Right ventricle myocardium inferior (tissue), 1 donor: Measurements from ENCODE around the gene KRTAP2-1. TPM values are rescaled to one million over a fixed set of nuclear protein-coding genes. Genes with fewer than 3 reads are reported as not detected.
"Not testable (repeated sequence)": the region's sequence is repeated elsewhere in the genome, so short reads cannot be mapped to it uniquely, and the experiment has no call there.

Experiments used
- ATAC-seq: fragments of 200-7000 bp; cut with Tn5 transposase; one replicate; pipeline ENCODE4 v1.9.1; 2020; ENCODE audit warnings: mild to moderate bottlenecking, moderate library complexity
- DNase-seq: peaks from one replicate; pipeline ENCODE4 v3.0.0; 2021; ENCODE audit errors: missing footprints
- intact Hi-C: fragments of 100-400 bp; cut with DNase I; formaldehyde crosslinking; loops from one replicate; pipeline ENCODE4 v1.11.0; 2022
- total RNA-seq: library from RNA; stranded (reverse); fragmentation: NEBNext Ultra II Directional; extraction: Animal tissue kit (Norgen Biotek cat#: 25700); gene quantifications from one replicate; pipeline ENCODE4 v1.2.1, GENCODE V29; 2021
- donor health status: DM: no; HTN: yes; CAD: no; lungs with severe emphysema.

Gene KRTAP2-1
- total RNA-seq, 1 donor from 2014 or later, result not detected

DNA sequence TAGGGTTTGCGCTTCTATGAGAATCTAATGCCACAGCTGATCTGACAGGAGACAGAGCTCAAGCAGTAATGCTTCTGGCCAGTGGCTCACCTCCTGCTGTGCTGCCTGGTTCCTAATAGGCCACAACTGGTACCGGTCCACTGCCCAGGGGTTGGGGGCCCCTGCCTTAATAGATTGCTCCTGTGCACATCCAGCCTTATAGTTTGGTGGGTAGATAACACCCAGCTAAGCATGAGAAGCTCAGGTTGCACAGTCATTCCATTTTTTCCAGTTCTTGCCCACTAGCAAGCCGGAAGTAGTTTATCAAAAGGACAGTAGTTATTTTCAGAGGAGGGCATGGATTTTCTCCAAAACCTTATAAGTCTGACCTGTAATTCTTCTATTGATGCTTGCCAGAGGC, 27.7 kb downstream of the KRTAP2-1 start:
- intact Hi-C loops, result no loop called here
- no peak for DNase-seq
- ATAC-seq, result no peak

DNA sequence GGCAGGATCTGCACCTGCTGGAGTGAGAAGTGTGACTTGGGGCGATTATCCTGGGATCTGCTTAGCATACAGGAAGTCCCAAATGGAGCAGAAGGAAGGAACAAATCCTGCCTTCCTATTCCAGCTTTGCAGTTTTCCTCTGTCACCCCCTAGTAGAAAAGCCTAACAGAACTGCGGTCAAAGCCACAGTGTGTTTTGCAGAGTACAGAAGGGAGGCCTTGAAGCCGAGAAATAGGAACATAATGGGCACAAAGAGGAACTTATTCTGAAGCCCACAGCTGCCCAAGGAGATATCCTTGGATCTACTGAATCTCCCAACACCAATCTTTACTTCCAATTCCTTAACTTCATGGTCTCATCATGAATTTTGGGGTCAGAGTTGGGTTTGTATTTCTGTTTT, 28.6 kb downstream of the KRTAP2-1 start:
- DNase-seq (no peak), ATAC-seq (no peak)
- intact Hi-C loops, result no loop called here

DNA sequence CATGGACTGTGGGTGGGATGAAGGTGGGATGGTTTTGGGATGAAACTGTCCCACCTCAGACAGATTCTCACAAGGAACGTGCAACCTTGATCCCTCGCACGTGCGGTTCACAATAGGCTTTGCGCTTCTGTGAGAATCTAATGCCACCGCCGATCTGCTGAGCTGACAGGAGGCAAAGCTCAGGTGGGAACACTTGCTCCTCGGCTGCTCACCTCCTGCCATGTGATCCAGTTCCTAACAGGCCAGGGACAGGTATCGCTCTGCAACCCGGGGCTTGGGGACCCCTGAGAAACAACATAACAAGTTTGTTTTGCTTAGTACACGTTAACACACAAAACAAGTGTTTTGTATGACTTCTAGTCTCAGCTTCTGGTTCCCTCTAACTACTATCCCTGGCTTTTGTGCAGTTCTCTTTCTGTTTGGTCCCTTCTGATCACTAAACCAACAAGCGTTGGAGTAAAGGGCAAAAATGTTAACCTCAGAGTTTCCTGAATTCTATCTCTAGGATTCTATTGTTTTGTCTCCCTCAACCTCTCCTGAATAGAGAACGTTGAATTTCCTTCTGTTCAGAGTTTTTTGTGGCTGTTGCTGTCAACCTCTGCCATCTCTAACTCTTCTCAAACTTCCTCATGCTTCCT, 30.4 kb downstream of the KRTAP2-1 start:
- DNase-seq (no peak), ATAC-seq (no peak)
- intact Hi-C loops, result no loop called here

DNA sequence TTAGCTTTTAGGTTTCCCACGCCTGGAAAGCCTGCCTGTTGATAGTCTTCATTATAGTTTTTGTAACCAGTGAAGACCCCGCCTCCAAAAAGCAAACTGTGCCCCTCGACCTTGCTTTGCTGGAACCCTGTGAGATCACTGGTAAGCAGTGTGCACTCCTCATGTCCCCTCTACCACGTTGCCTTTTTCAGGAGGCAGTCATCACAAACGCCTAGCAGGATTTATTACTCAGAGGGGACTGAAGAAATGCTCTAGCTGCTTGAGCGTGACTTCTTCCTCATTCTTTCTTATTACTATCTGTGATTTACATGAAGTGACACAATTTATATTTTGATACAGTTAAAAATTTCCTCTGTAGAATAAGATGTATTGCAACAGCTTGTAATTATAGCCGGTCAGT, 31.7 kb downstream of the KRTAP2-1 start:
- intact Hi-C loops, result no loop called here
- DNase-seq, result no peak
- no peak for ATAC-seq

DNA sequence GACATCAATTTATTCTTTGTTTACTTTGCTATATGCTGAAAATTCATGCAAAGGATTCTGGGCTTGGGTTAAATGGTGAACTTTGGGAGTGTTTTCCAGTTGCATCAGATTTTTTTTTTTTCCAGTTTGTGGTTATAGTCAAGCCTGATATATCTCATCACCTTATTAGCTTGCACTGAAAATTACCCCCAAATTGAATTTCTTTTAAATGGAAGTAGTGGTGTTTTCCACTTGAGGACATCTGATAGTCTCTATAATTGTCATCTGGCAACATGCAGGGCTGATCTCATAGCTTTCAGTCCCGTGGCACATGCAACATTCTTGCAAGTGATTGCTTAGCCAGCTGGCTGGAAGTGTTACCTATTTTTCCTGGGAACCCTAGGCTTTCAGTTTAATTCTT, 33.5 kb downstream of the KRTAP2-1 start:
- intact Hi-C loops, result no loop called here
- ATAC-seq (no peak), DNase-seq (no peak)

DNA sequence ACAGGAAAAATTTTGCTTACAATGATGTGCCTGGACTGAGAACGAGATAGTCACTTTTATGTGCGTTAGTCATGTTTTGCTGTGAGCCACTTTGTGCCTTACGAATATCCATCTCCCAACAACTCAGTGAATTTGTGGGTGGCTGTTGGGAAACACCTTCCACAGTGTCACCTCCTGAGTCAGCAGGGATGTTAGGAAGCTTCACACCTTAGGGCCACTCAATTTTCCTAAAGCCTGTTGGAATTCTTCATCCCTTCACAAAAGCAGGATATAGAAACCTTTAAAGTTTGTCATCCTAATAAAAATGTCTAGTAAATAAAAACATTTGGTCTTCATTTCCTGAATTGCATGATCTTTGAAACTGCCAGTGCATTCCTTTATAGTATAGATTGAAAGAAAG, 33.9 kb downstream of the KRTAP2-1 start:
- DNase-seq (no peak), ATAC-seq (no peak)
- intact Hi-C loops, result no loop called here

DNA sequence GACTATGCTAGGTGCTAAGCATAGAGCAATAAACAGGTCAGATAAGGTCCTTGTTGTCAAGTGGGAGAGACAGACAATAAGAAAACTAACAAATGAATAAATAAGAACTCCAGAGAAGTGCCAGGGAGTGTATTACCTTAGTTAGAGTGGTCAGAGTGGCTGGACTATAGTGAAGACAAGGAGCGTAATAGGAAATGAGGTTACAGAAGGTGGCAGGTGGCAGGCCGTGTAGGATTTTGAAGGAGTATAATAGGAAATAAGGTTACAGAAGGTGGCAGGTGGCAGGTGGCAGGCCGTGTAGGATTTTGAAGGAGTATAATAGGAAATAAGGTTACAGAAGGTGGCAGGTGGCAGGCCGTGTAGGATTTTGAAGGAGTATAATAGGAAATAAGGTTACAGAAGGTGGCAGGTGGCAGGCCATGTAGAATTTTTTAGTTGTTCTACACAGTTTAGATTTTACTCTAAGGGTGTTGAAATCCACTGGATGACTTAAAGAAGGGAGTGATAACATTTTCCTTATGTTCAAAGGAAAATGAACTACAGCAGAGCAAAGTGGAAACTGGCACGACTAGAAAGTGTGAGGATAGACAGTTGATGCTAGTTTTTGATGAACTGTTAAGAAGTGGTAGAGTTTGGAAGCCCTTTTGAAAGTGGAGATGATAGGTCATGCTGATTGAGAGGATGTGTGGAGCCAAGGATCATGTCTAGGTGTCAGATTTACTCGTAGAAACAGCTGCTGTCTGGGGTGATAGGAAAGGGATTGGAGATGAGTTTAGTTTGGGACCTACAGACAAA, 34.6 kb downstream of the KRTAP2-1 start:
- no peak for DNase-seq
- intact Hi-C loops, result no loop called here
- no peak for ATAC-seq

DNA sequence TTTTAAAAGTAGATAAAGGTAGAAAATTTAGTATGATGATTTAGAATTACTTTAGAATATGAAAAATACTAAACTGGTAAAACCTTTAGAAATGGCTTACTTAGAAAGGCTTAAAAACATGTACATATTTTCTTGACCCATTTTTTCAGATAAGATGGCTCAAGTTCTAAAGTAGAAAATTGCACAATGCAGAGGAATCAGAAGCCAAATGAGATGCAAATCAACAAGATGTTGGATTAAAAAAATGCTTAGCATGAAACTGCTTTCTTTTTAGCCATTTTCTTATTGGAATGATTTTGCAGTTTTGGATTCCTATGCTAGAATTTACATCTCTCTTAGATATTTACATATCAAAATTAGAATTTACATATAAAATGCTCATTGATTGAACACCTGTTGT, 36.7 kb downstream of the KRTAP2-1 start:
- ATAC-seq, result no peak
- intact Hi-C loops, result no loop called here
- no peak for DNase-seq

DNA sequence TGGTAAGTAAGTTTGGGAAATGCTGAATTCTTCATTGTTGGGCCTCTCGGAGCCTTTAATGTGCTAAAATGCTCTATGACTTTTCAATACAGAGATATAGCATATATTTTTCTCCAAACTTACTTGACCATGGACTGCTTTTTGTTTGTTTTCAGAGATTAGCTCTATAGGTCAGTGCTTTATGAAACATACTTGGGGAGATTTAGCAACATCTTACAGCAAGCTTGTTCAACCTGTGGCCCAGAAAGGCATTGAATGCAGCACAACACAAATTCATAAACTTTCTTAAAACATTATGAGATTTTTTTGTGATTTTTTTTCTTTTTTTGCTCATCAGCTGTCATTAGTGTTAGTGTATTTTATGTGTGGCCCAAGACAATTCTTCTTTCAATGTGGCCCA, 37.2 kb downstream of the KRTAP2-1 start:
- no peak for DNase-seq
- intact Hi-C loops, result no loop called here
- no peak for ATAC-seq

DNA sequence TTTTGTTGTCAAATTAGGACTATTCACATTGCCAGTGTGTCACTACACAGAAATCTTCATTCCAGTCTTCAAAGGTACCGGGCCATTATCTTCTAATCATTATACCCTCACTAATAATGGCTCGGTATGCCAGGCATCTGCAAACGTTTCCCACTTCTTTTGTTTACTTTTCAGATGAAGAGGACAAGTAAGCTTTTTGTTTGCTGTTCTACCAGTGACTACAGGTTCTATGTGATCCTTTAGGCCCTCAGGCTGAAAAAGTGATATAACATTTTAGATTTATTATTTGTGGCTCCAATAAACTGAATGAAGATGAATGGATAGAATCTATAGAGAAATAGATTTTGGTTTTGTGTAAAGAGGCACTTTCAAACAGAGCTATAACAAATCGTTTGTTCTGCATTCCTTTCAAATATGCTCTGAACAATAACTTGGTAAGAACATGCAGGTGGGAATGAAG, 37.8 kb downstream of the KRTAP2-1 start:
- intact Hi-C loops, result no loop called here
- ATAC-seq (no peak), DNase-seq (no peak)

DNA sequence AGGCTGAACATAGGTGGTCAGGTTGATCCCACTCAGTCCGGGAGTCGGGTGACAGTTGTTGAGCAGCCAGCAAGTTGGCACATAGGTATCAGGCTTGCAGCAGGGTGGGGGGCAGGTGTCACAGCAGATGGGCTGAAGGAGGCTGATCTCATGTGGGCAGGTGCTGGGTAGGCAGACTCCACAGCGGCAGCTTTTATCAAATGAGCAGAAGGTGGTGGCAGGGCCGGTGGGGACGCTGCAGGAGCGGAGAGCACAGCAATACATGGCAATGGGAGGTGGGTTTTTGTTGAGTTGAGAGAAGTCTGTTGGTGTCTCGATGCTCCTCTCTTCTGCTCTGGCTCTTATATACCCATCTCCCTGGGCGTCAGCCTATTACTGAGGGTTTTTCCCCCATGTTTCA, 38.3 kb downstream of the KRTAP2-1 start, which contains the start of gene KRTAP3-1:
Gene KRTAP3-1 (minus strand): TSS at position 318 of the 400 bp plus-strand sequence. CDS start 54 bp downstream, at position 264.
- intact Hi-C loops, result no loop called here
- DNase-seq, result no peak
- no peak for ATAC-seq

DNA sequence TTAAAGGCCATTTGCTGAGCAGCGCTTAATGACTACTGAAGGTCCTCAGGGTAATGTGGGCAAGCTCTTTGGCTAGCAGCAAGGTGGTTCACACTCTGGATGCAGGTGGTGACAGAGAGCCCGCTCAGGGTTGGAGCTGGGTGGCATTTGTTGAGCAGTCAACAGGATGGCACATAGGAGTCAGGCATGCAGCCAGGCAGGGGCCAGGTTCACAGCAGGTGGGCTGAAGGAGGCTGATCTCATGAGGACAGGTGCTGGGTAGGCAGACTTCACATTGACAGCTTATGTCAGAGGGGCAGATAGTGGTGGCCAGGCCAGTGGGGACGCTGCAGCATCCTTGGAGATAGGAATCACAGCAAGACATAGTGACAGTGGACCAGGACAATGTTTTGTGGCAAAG, 42.7 kb downstream of the KRTAP2-1 start:
- intact Hi-C loops, result no loop called here
- ATAC-seq (no peak), DNase-seq (no peak)

DNA sequence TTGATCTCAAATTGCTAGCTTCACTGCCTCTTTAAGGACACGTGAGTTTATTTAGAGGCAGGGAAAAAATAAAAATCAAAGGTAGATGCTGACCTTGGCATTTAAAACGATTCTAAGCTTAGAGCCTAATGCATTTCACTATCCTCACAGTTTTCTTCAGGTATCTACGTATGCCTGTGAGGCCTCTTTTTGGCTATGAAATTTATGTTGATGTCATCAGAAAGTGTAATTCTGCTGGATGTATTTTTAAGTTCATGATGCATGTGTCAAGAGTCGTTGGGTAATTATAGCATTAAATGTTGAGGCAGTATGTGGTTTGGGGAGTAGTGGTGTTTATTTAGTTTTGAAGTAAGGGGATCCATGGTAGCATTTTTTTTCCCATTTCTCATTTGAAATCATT, 43.2 kb downstream of the KRTAP2-1 start:
- ATAC-seq, result no peak
- DNase-seq, result no peak
- intact Hi-C loops, result no loop called here

DNA sequence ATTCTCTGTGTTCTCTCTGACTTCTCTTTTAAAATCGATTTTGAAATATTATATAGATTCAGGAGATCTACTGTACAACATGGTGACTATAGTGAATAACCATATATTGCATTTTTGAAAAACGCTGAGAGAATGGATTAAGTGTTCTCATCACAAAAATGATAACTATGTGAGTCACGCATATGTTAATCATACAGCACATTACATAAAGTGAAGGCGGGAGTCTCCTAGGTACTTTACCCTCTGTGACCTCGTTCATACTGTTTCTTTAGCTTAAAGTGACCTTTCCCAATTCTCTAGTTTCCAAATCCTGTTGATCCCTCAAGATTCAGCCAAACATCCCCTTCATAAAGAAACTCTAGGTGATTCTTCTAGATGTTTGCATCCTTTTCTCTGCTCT, 44.3 kb downstream of the KRTAP2-1 start:
- ATAC-seq (no peak), DNase-seq (no peak)
- intact Hi-C loops, result no loop called here

DNA sequence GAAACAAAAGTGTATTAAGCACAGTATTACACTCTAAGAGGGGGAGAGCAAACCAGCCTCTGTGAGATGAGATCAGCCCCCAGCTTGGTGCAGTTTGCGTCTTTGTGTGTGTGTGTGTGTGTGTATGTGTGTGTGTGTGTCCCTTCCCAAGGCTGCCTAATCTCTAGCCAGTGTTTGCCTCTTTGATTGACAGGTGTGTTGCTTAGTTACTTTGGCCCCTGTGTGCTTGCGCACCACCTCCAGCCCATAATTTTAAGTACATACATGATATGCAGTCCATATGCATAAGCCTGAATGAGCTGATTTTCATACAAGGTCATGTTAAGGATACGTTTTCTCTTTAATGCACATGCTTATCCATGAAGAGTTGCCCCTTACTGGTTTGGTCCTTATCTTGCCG, 45.3 kb downstream of the KRTAP2-1 start:
- intact Hi-C loops, result no loop called here

DNA sequence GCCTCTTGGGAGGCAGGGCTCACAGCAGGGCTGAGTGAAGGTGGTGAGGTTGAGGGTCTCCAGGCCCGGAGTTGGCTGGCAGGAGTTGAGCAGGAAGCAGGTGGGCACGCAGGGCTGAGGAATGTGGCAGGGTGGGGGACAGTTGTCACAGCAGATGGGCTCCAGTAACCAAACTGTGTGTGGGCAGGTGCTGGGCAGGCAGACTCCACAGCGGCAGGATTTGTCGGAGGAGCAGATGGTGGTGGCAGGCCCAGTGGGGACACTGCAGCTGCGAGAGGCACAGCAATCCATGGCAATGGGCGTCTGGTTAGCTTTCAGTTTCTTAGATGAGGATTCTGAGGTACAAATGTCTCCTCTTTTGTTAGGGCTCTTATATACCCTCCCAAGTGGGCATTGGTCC, 47.6 kb downstream of the KRTAP2-1 start, which contains the start of gene KRTAP3-2:
Gene KRTAP3-2 (minus strand): TSS at position 344 of the 400 bp plus-strand sequence. CDS start 53 bp downstream, at position 291.
- ATAC-seq, DNase-seq, intact Hi-C loops: not testable (repeated sequence)

More for the DNA sequence above, 45.3 kb downstream of the KRTAP2-1 start:
- no peak for ATAC-seq
- DNase-seq, result no peak

DNA sequence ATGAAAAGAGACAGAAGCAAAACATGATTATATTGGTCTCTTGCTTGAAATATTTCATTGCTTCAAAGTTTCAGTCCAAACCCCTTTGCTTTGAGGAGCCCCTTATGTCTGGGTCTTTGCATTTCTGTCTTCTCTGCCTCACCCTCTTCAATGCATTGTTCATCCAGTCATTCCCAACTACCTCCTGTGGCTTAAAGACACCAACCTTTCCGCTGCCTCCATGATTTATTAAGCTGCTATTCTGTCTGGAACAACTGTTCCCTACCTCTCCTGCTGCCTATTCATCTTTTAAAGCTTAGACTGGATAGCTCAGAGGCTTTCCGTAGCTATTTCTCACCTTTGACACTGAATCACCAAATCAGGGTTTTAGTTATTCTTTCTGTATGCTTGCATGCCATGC, 49.8 kb downstream of the KRTAP2-1 start:
- DNase-seq (no peak), ATAC-seq (no peak)
- intact Hi-C loops, result no loop called here

DNA sequence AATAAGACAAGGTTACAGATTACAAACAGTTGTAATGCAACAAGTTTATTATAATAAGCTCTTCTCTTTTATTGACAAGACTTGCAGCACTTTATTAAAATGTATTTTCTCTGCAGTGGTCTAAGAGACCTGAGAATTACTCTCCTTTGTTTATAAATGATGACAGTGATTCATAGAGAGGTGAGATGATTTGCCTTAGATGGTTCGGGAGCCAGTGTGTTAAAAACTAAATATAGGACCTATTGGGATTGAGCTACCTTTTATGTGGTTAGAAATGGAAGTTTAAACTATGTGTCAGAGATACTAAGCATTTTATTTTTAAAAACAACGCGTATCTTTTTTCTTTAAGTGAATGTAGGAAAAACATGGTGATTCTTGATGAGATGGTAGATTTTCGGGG, 50.3 kb downstream of the KRTAP2-1 start:
- no peak for DNase-seq
- no peak for ATAC-seq
- intact Hi-C loops, result no loop called here
